GM23248 (cell line): ENCODE measurements around the gene IL12RB1. TPM values are rescaled to one million over a fixed set of nuclear protein-coding genes. Genes with fewer than 3 reads are reported as not detected.

Experiments
- DNase-seq: peaks from one replicate; pipeline ENCODE4 v3.0.0-alpha.2; 2015
- H2AFZ ChIP-seq: fragments of 200-600 bp; sonication (generic); 2 replicates; pipeline ENCODE4 v1.6.1; 2016; ENCODE audit warnings: antibody characterized with exemption
- H3F3A ChIP-seq: fragments of 200-600 bp; sonication (generic); 2 replicates; pipeline ENCODE4 v1.6.1; 2016; ENCODE audit warnings: mild to moderate bottlenecking, antibody characterized with exemption, mixed run types; ENCODE audit not compliant: insufficient read depth
- H3K27ac ChIP-seq: fragments of 200-600 bp; sonication (generic); 2 replicates; pipeline ENCODE4 v1.5.1; 2016; ENCODE audit warnings: mild to moderate bottlenecking
- H3K27me3 ChIP-seq: fragments of 200-600 bp; sonication (generic); replicated peaks from 2 replicates; pipeline ENCODE4 v1.6.1; 2016; ENCODE audit warnings: mild to moderate bottlenecking; ENCODE audit not compliant: insufficient read depth
- H3K36me3 ChIP-seq: fragments of 200-600 bp; sonication (generic); 2 replicates; pipeline ENCODE4 v1.6.1; 2016; ENCODE audit warnings: low read depth, mild to moderate bottlenecking
- H3K4me1 ChIP-seq: fragments of 200-600 bp; sonication (generic); 2 replicates; pipeline ENCODE4 v1.6.1; 2016; ENCODE audit warnings: mild to moderate bottlenecking; ENCODE audit not compliant: insufficient read depth
- H3K4me2 ChIP-seq: fragments of 200-600 bp; sonication (generic); one replicate; pipeline ENCODE4 v1.6.1; 2016; ENCODE audit warnings: mild to moderate bottlenecking; ENCODE audit not compliant: unreplicated experiment
- H3K4me3 ChIP-seq: fragments of 200-600 bp; sonication (generic); 2 replicates; pipeline ENCODE4 v1.5.1; 2016; ENCODE audit warnings: mild to moderate bottlenecking
- H3K79me2 ChIP-seq: fragments of 200-600 bp; sonication (generic); 2 replicates; pipeline ENCODE4 v1.6.1; 2016; ENCODE audit warnings: mild to moderate bottlenecking; ENCODE audit not compliant: insufficient read depth
- H3K9ac ChIP-seq: fragments of 200-600 bp; sonication (generic); 2 replicates; pipeline ENCODE4 v1.6.1; 2016; ENCODE audit warnings: mild to moderate bottlenecking
- H3K9me2 ChIP-seq: fragments of 200-600 bp; sonication (generic); 2 replicates; pipeline ENCODE4 v1.6.1; 2016; ENCODE audit warnings: mixed run types, mild to moderate bottlenecking, moderate library complexity; ENCODE audit not compliant: insufficient read depth
- H3K9me3 ChIP-seq: fragments of 200-600 bp; sonication (generic); one replicate; pipeline ENCODE4 v1.6.1; 2017; ENCODE audit warnings: low read depth
- H4K20me1 ChIP-seq: fragments of 200-600 bp; sonication (generic); 2 replicates; pipeline ENCODE4 v1.6.0; 2016; ENCODE audit not compliant: insufficient read depth
- EZH2 ChIP-seq: fragments of 200-600 bp; sonication (generic); IDR thresholded peaks from 2 replicates; pipeline ENCODE4 v1.6.1; 2018; ENCODE audit warnings: antibody characterized with exemption, mild to moderate bottlenecking; ENCODE audit not compliant: insufficient read depth, poor library complexity, severe bottlenecking
- EZH2phosphoT487 ChIP-seq: fragments of 200-600 bp; sonication (generic); IDR thresholded peaks from 2 replicates; pipeline ENCODE4 v1.6.1; 2018; ENCODE audit warnings: antibody characterized with exemption, moderate library complexity, mild to moderate bottlenecking, low read depth; ENCODE audit not compliant: insufficient read depth
- WGBS, 2 experiments: methylation state at CpG; one replicate each; pipeline ENCODE4 v1.1.6; 2015 to 2017; ENCODE audit warnings: low lambda C conversion rate in 2 of 2, low coverage in 1 of 2; ENCODE audit errors: missing lambda C conversion rate in 2 of 2; 5-methylcytosine and 5-hydroxymethylcytosine counted together
- in situ Hi-C: fragments of 300-500 bp; cut with MboI; formaldehyde crosslinking; loops from 2 replicates; pipeline ENCODE4 v1.15.0; 2020
- polyA plus RNA-seq: library from polyadenylated mRNA; unstranded; fragments of >200 nt; fragmentation: Nextera tagmentation; extraction: Ambion mirVana; gene quantifications from 2 replicates; pipeline ENCODE4 v1.2.1, GENCODE V29; 2016
- total RNA-seq: library from RNA; depleted of rRNA; stranded (reverse); fragments of >200 nt; shearing (Covaris generic); gene quantifications from 2 replicates; pipeline ENCODE4 v1.2.3, GENCODE V29; 2014

IL12RB1 gene
- total and polyA plus RNA-seq, 2 experiments from 2014 or later = not detected

DNA sequence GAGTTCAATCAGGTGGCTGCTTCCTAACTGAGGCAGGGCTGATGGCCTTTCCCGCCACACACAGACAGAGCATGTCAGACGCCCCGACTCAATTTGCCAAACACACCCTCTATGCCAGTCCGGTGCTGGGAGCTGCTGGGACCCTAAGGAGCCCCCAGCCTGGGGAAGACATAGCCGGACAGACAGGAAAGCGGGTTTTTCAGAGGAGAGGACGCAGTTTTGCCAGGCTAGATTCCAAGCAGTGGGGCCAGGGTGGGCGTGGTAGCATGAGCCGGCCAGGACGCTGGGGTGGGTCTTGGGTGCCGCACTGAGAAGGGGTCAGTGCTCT, 30.6 kb upstream of the IL12RB1 start:
- Histone ChIP-seq H3K27ac (no peak overlapping the region), H3K79me2 (no peaks in the 10 kb centered on the region; the same call in 1 of the 2 replicates), H3K4me2 (peak overlapping the region; percentile 73), H3K4me1 (0 out of 2 replicates have a peak, but pooled peaks cover 4% of the 10 kb centered on the region), H3K9me2 (no peaks in the 10 kb centered on the region), H4K20me1 (no peaks in the 10 kb centered on the region), H3K4me3 (peak overlapping the region; percentile 83), H3K36me3 (no peaks in the 10 kb centered on the region), H3K9me3 (no peaks in the 10 kb centered on the region), H2AFZ (peak overlapping the region; percentile 70), H3F3A (0 out of 2 replicates have a peak, but pooled peaks cover 6% of the 10 kb centered on the region), H3K27me3 (no peaks in the 10 kb centered on the region), H3K9ac (peak overlapping the region; percentile 41)
- in situ Hi-C loops = no loop called here
- TF ChIP-seq EZH2phosphoT487 (no peak), EZH2 (no peak)
- DNase-seq = no peak
- 7 to 12% methylated on average over 11 of the region's 11 CpGs for WGBS, 2 experiments

DNA sequence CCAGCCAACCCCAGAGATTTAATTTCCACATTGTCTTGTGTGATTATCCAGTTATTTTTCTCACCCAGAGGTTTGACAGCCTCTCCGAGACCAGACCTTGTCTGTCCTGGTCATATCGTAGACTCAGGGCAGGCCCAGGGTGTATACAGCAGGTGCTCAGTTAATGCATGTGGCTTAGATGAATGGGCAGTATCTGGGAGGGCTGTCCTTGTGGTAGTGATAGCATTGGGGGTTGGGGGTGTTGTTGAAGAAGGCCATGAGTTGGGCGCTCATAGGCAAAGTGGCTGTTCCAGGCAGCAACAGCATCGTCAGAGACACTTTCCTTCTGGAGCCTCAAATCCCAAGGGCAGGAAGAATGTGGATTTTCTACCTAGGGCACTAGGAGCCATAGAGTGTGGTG, 27.7 kb upstream of the IL12RB1 start:
- H2AFZ ChIP-seq = no peak overlapping the region
- H3K36me3 ChIP-seq = no peaks in the 10 kb centered on the region
- no peak for TF ChIP-seq EZH2phosphoT487
- no peak for TF ChIP-seq EZH2
- no peaks in the 10 kb centered on the region for H3K9me3 ChIP-seq
- H3K79me2 ChIP-seq = no peaks in the 10 kb centered on the region; the same call in 1 of the 2 replicates
- no peaks in the 10 kb centered on the region for H3K9me2 ChIP-seq
- H4K20me1 ChIP-seq = no peaks in the 10 kb centered on the region
- 0 out of 2 replicates have a peak, but pooled peaks cover 7% of the 10 kb centered on the region for H3K4me1 ChIP-seq
- in situ Hi-C loops = no loop called here
- H3K27me3 ChIP-seq = no peaks in the 10 kb centered on the region
- H3K4me3 ChIP-seq = no peak overlapping the region
- DNase-seq = no peak
- no peak overlapping the region for H3K9ac ChIP-seq
- 0 out of 2 replicates have a peak, but pooled peaks cover 6% of the 10 kb centered on the region for H3F3A ChIP-seq
- no peak overlapping the region for H3K4me2 ChIP-seq
- WGBS, 2 experiments = 96 to 99% methylated on average over 4 of the region's 4 CpGs
- no peak overlapping the region for H3K27ac ChIP-seq

DNA sequence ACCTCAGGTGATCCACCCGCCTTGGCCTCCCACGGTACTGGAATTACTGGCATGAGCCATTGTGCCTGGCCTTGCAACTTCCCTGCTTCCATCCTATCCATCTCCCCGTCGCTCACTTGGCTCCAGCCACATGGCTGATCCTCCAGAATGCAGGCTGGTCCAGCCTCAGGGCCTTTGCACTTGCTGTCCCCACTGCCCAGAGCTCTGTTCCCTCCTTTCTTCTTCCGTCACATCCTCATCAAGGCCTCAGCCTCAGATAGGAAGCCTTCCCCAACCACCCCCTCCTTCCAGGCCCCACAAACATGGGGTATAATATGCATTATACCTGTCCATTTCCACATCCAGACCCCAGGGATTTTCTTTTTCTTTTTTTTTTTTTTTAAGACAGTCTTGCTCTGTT, 27.1 kb upstream of the IL12RB1 start:
- Histone ChIP-seq H3K27ac (no peak overlapping the region), H3K9ac (no peak overlapping the region), H3K36me3 (no peaks in the 10 kb centered on the region), H4K20me1 (no peaks in the 10 kb centered on the region), H3K4me3 (no peak overlapping the region), H3K79me2 (no peaks in the 10 kb centered on the region; the same call in 1 of the 2 replicates), H3K4me1 (0 out of 2 replicates have a peak, but pooled peaks cover 7% of the 10 kb centered on the region), H3K27me3 (no peaks in the 10 kb centered on the region), H3K9me2 (no peaks in the 10 kb centered on the region), H3K9me3 (no peaks in the 10 kb centered on the region), H3K4me2 (no peak overlapping the region), H3F3A (0 out of 2 replicates have a peak, but pooled peaks cover 3% of the 10 kb centered on the region), H2AFZ (no peak overlapping the region)
- in situ Hi-C loops = no loop called here
- TF ChIP-seq EZH2 (no peak), EZH2phosphoT487 (no peak)
- WGBS, 2 experiments = 87 to 94% methylated on average over 5 of the region's 5 CpGs
- DNase-seq = no peak

- Histone ChIP-seq H3K9ac (peak overlapping the region; percentile 34; the same call in 1 of the 2 replicates), H3K27me3 (no peaks in the 10 kb centered on the region), H3K9me2 (no peaks in the 10 kb centered on the region), H4K20me1 (no peaks in the 10 kb centered on the region), H3F3A (no peaks in the 10 kb centered on the region), H3K36me3 (no peaks in the 10 kb centered on the region), H3K4me3 (no peak overlapping the region), H2AFZ (0 out of 2 replicates have a peak overlapping the region, but pooled peaks have one; percentile 38), H3K4me2 (peak overlapping the region; percentile 25), H3K9me3 (no peaks in the 10 kb centered on the region), H3K27ac (no peak overlapping the region), H3K79me2 (no peaks in the 10 kb centered on the region), H3K4me1 (0 out of 2 replicates have a peak, but pooled peaks cover 7% of the 10 kb centered on the region)
- no peak for TF ChIP-seq EZH2
- TF ChIP-seq EZH2phosphoT487 = no peak
- DNase-seq = peak; percentile 87
- in situ Hi-C loops = no loop called here
- 28 to 35% methylated on average over 9 of the region's 9 CpGs for WGBS, 2 experiments
Measured at GRCh38 chr19:18112989-18113478, 26.3 kb upstream of the IL12RB1 start.
